GM18909 (cell line): Measurements from ENCODE around the gene ABCD1.
"Not testable (repeated sequence)": the region's sequence is repeated elsewhere in the genome, so short reads cannot be mapped to it uniquely, and the experiment has no call there.

Experiments
- ATAC-seq: cut with Tn5 transposase; IDR thresholded peaks from one replicate; pipeline ENCODE4 v1.9.1; 2021; ENCODE audit warnings: mild to moderate bottlenecking; ENCODE audit not compliant: unreplicated experiment, poor library complexity

Gene ABCD1

DNA sequence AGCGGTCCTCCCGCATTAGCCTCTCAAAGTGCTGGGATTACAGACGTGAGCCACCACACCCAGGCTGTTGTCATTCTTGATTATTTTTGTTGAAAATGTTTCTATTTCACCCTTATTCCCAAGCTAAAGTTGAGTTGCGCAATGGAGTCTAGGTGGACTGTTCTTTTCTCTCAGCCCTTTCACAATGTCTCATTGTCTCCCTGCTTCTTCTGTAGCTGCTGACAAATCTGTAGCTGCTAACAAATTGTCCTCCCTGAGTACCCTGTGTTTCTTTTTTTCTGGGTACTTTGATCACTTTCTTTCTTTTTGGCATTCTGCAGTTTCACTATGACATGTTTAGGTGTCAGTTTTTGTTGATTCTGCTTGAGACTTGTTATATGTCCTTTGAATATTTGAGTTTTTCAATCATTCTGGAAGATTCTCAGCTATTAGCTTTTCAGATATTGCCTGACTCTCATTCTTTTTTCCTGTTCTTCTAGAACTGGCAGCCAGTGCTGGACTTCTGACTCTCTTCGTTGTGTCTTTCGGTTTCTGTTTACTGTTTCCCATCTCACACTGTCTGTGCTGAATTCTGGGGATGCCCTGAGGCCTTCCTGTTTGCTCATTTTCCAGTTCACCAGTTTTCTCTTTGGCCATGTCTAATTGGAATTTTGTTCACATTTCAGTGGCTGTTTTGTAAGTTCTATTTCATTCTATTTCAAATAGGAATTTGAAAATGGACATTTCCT lies 6.6 kb downstream of the ABCD1 start:
- no peak for ATAC-seq

DNA sequence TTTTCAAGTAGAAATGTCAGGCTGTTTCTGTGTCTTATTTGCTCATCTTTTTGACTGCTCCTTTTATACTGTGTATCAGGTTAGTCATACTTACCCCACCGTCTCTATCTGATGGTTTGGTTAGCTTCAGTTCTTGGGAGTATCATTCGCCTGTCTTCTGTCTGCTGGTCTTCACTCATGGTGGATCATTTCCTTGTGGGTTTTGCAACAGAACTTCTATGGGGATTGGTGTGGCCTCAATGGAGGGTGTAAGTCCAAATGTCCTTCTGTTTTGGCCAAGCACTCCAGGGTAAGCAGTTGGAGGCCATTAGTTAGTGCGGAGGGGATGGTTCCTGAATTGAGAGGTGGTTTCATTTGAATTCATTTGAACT lies 7.2 kb downstream of the ABCD1 start:
- no peak for ATAC-seq

GRCh38 chrX:153732401-153732800 lies 7.7 kb downstream of the ABCD1 start:
- ATAC-seq, result no peak

- ATAC-seq, result no peak
Observed at GRCh38 chrX:153733651-153734240, 9.1 kb downstream of the ABCD1 start.

DNA sequence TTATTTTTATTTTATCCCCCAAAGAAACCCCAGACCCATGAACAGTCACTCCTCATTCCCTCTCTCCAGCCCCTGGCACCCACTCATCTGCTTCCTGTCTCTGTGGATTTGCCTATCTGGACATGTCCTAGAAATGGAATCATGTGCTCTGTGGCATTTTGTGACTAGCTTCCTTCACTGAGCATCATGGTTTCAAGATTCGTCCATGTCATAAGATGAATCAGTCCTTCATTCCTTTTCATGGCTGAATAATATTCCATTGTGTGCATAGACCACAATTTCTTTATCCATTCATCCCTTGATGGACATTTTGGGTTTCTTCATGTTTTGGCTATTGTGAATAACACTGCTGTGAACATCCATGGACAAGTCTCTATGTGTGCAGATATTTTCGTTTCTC lies 10.2 kb downstream of the ABCD1 start:
- no peak for ATAC-seq

DNA sequence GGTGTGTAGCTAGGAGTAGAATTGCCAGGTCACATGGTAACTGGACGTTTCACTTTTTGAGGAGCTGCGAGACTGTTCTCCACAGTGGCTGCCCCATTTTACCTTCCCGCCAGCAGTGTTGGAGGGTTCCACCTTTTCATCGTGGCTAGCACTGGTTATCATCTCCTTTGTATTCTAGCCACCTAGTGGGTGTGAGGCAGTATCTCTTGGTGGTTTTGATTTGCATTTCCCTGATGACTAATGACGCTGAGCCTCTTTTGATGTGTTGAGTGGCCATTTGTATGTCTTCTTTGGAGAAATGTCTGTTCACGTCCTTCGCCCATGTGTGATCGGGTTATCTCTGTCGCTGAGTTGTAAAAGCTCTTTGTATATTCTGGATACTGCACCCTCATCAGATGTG lies 10.6 kb downstream of the ABCD1 start:
- ATAC-seq, result no peak

DNA sequence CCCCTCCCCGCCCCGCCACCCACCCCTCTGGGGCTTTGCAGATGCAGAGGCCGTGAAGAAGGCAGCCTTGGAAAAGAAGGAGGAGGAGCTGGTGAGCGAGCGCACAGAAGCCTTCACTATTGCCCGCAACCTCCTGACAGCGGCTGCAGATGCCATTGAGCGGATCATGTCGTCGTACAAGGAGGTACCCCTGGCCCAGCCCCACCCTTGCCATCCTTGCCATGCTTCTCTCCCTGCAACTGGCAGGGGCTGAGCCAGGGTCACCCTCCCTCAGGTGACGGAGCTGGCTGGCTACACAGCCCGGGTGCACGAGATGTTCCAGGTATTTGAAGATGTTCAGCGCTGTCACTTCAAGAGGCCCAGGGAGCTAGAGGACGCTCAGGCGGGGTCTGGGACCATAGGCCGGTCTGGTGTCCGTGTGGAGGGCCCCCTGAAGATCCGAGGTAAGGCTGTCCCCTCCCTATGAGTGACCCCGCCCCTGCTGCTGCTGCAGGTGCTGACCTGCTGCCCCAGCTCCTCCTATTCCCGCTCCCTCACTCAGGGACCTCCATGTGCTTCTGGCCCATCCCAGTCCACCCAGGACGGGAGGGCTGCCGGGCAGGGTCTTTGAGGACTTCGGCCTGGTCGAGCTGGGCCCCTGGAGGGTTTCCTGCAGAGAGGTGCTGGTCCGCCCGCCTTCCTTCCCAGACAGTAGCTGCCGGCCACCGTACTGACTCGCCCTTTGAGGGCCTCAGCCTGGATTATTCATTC lies 11.6 kb downstream of the ABCD1 start:
- no peak for ATAC-seq

- ATAC-seq, result no peak
Observed at GRCh38 chrX:153736871-153737441, 12.3 kb downstream of the ABCD1 start.

DNA sequence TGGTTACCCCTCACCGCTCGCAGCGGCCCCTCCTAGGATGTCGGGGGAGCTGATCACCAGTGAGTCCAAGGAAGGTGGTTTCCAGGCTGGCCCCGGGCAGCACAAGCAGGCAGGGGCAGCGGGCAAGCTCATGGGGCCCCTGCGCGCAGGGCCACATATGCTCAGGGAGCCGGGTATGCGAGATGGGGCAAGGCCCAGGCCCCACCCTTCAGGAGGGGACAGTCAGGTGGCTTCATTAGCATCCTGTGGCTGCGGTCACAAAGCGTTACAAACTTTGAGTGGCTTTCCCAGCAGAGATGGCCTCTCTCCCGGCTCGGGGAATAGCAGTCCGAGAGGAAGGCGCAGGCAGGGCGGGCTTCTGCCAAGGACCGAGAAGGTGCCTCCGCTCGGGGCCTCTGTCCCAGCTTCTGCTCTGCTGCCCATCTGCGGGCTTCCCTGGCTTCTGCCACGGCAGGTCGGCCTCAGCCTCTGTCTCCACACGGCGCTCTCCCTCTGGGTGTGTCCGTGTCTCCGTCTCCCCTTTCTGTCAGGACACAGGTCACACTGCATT lies 13.5 kb downstream of the ABCD1 start:
- ATAC-seq, result no peak

DNA sequence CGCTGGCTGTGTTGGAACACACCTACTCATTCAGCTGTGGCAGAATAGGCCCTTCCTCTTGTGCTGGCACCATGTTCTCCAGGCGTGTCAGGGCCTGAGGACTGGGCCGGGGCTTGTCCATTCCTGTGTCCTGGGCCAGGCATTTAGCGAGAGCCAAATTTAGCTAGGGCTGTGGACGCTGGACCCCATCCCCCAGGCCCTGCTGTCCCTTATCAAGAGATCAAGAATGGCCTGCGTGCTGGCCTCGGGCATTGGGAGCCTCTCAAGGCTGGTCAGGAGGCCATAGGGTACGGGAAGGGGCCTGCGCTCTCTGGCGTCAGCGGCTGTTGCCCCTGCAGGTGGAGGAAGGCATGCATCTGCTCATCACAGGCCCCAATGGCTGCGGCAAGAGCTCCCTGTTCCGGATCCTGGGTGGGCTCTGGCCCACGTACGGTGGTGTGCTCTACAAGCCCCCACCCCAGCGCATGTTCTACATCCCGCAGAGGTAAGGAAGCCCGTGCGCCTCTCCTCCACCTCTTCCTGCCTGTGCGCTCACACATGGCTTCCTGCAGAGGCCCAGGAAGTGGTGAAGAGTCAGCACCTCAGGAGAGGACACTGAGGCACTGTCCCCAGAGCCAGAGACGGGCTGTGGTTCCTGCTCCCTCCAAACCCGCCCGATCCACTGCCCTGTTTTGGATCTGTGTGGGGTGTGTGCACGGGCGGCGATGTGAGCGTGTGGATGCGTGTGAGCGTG lies 15.3 kb downstream of the ABCD1 start:
- ATAC-seq, result no peak

DNA sequence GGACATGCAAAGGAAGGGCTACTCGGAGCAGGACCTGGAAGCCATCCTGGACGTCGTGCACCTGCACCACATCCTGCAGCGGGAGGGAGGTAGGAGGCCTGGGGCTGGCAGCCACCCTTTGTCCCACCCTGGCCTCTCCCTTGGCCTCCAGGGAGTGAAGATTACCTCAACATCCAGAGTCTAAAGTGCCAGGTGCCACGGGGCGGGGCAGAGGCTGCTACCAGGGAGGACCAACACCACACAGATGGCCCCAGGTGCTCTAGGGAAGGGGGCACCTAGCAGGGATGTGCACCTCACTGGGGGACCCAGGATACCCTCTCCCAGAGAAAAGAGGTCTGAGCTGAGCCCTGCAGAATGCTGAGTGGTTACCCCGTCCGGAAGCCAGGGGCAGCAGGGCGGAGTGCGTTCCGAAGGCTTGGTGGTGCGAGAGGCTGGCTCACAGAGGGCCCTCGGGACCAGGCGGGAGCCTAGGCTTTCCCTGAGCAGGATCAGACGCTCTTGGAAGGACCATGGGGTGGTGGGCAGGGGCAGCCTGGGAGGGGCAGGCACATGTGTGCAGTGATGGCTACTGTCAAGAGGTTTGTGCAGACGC lies 16.1 kb downstream of the ABCD1 start:
- no peak for ATAC-seq

DNA sequence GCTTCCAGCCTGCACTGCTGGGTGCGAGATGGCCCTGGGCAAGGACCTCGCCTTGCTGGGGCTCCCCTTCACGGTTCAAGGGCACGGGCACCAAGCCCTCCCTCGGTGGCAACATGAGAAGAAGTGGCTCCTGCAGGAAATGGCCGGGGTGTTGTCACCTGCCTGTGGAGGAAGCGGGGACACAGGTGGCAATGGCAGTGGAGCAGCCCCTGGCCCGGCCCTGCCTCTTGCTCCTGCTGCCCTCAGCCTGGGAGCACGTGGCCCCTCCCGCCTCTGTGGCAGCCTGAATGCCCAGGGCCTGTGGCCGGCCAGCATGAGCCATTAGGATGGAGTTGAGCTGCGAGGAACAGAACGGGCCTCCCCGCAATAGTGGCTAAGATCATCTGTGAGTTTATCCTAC lies 16.8 kb downstream of the ABCD1 start:
- ATAC-seq, result no peak

DNA sequence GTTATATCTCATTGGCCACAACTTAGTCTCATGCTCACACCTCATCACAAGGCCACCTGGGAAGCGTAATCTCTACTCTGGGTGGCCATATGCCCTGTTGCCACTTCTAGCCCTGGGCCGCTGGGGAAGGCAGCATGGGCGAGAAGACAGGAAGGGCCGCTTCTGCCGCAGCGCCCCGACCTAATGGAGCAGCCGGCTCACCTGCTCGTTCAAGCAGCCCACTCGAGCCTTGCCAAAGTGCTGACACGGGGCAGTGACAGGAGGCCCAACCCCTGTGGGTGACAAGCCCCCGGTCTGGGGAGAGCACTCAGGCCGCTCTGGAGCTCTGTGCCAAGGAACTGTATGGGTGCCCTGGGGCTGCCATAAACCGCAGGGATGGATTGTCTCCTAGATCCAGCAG lies 17.5 kb downstream of the ABCD1 start:
- not testable (repeated sequence) for ATAC-seq

DNA sequence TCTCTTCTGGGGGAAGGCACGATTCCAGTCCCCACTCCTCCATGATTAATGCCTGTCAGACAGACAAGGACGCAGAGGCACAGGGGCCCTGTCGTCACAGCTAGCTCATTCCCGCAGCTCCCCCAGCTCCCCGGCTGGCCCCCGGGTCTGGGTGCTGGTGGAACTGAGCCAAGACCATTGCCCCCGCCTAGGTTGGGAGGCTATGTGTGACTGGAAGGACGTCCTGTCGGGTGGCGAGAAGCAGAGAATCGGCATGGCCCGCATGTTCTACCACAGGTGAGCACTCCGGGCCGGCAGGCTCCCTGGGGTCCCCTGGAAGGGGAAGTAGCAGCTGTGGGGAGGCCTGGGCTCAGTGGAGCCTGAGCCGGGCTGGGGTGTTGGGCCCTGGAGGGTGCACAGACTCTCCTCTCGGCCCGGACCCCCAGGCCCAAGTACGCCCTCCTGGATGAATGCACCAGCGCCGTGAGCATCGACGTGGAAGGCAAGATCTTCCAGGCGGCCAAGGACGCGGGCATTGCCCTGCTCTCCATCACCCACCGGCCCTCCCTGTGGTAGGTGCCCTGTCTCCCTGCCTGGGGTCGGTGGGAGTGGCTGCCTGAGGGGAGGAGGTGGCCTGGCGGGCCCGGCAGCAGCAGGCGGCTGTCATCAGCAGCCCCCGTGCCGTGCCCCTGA lies 18.3 kb downstream of the ABCD1 start:
- not testable (repeated sequence) for ATAC-seq

DNA sequence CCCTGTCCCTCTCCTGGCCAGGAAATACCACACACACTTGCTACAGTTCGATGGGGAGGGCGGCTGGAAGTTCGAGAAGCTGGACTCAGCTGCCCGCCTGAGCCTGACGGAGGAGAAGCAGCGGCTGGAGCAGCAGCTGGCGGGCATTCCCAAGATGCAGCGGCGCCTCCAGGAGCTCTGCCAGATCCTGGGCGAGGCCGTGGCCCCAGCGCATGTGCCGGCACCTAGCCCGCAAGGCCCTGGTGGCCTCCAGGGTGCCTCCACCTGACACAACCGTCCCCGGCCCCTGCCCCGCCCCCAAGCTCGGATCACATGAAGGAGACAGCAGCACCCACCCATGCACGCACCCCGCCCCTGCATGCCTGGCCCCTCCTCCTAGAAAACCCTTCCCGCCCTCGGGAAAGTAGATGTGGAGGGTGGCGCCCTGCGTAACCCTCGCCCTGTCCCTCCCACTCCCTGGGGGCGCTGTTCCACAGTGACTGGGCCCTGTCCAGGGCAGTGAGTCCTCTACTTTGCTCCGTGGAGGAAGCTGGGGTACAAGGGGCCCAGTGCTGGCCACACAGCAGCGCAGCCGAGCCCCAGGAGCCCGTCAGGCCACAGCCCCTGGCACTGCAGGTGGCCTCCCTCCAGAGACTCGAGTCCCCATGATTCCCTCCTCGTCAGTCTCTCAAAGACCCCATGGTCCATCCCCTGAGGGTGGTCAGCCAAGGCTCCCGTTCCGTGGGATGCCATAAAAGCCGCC lies 19.0 kb downstream of the ABCD1 start:
- not testable (repeated sequence) for ATAC-seq

DNA sequence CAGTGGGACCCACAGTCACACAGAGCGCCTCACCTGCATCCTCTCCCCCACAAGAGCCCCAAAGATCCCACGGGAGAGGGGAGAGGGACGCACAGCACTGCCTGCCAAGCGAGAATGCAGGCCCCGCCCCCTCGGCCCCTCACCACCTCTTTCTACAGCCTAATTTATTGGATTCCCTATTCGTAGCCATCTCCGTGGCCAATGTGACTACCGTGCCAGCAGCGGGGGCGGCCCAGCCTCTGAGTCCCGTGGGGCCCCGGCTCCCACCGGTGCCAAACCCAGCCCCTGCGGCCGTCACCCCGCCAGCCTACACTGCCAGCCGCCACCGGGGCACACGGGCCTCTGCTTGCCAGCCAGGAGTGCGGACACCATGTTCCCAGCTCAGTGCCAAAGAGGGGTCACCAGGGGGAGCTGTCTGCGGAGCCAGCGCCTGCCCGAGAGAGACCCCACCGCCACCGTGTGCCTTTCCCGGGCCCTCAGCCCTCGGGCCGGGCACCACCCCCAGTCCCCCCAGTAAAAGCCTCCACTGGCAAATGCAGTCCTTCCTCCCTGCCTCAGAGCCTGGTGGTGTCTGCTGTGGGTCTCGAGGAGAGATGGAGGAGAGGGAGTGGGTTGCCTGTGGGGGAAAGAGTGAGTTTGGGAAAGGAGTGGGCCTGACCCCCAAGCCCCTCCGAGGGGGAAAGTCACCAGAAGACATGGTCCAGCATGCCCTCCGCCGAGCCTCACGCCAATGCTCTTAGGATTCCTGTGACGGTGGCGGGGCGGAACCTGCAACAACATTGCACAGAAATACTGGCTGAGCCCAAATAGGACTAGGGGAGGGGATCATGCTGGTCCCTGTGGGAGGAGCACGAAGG lies 19.8 kb downstream of the ABCD1 start:
- no peak for ATAC-seq

GRCh38 chrX:153745067-153745433 lies 20.4 kb downstream of the ABCD1 start:
- not testable (repeated sequence) for ATAC-seq

- no peak for ATAC-seq
Observed at GRCh38 chrX:153746359-153746758, 21.7 kb downstream of the ABCD1 start.
